ENCODE data around the gene TNFAIP8L3.

Gene TNFAIP8L3

DNA sequence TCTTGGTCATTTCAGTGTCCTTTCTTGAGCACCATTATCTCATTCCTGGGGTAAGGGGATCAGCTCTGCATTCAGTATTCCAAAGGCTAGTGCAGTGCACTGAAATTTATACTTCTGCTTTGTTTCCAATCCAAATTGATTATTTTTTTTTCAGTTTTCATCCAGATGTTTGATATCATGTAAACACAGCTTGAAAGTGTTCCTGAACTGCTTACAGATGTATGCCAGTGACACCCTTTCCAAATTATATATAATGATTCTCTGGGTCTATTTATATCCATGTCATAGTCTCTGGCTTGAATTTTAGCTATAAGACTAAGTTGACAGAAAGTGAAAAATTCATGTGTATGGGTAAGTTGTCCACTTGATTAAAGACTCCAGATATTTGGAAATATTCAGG, 11.8 kb upstream of the TNFAIP8L3 start:
- Histone ChIP-seq H3K9ac (ENCODE audit: low read depth, low read length) (no peak overlapping the region), H3K79me2 (ENCODE audit: insufficient read depth, low read length) (no peaks in the 10 kb centered on the region), H4K20me1 (ENCODE audit: insufficient read depth, low read length) (no peaks in the 10 kb centered on the region), H3K4me1 (ENCODE audit: insufficient read depth, low read length) (no peaks in the 10 kb centered on the region), H3K36me3 (ENCODE audit: insufficient read depth, low read length) (no peaks in the 10 kb centered on the region), H3K9me3 (ENCODE audit: insufficient read depth, low read length, severe bottlenecking) (no peaks in the 10 kb centered on the region), H3K27ac (ENCODE audit: low read length) (no peak overlapping the region), H3K4me3 (ENCODE audit: low read depth in 1 of 2, low read length in 2 of 2) (no peak overlapping the region), H3K27me3 (ENCODE audit: insufficient read depth, low read length, poor library complexity) (no peaks in the 10 kb centered on the region), H3K4me2 (ENCODE audit: insufficient read depth, low read length) (no peak overlapping the region), H2AFZ (ENCODE audit: low read depth, low read length) (no peak overlapping the region)
- TF ChIP-seq, protein P1, sequence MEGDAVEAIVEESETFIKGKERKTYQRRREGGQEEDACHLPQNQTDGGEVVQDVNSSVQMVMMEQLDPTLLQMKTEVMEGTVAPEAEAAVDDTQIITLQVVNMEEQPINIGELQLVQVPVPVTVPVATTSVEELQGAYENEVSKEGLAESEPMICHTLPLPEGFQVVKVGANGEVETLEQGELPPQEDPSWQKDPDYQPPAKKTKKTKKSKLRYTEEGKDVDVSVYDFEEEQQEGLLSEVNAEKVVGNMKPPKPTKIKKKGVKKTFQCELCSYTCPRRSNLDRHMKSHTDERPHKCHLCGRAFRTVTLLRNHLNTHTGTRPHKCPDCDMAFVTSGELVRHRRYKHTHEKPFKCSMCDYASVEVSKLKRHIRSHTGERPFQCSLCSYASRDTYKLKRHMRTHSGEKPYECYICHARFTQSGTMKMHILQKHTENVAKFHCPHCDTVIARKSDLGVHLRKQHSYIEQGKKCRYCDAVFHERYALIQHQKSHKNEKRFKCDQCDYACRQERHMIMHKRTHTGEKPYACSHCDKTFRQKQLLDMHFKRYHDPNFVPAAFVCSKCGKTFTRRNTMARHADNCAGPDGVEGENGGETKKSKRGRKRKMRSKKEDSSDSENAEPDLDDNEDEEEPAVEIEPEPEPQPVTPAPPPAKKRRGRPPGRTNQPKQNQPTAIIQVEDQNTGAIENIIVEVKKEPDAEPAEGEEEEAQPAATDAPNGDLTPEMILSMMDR (IDR thresholded peaks at IDR 0.05; ENCODE audit: borderline replicate concordance, extremely low read depth, low read length, poor library complexity, severe bottlenecking) = no peak
- TF ChIP-seq EZH2 (IDR thresholded peaks at IDR 0.05; ENCODE audit: borderline replicate concordance, low read depth, low read length, severe bottlenecking) = no peak
- no peak for ATAC-seq (ENCODE audit: insufficient read depth, low read depth)
- DNase-seq = no peak

- Histone ChIP-seq H2AFZ (ENCODE audit: low read depth, low read length) (no peak overlapping the region), H3K9me3 (ENCODE audit: insufficient read depth, low read length, severe bottlenecking) (no peaks in the 10 kb centered on the region), H3K4me3 (ENCODE audit: low read depth in 1 of 2, low read length in 2 of 2) (no peak overlapping the region), H3K9ac (ENCODE audit: low read depth, low read length) (no peak overlapping the region), H3K4me2 (ENCODE audit: insufficient read depth, low read length) (no peak overlapping the region), H3K36me3 (ENCODE audit: insufficient read depth, low read length) (no peaks in the 10 kb centered on the region), H4K20me1 (ENCODE audit: insufficient read depth, low read length) (no peaks in the 10 kb centered on the region), H3K27me3 (ENCODE audit: insufficient read depth, low read length, poor library complexity) (no peaks in the 10 kb centered on the region), H3K27ac (ENCODE audit: low read length) (no peak overlapping the region), H3K4me1 (ENCODE audit: insufficient read depth, low read length) (no peaks in the 10 kb centered on the region), H3K79me2 (ENCODE audit: insufficient read depth, low read length) (no peaks in the 10 kb centered on the region)
- ATAC-seq (ENCODE audit: insufficient read depth, low read depth) = no peak
- DNase-seq = no peak
- TF ChIP-seq, protein P1 (IDR thresholded peaks at IDR 0.05; ENCODE audit: borderline replicate concordance, extremely low read depth, low read length, poor library complexity, severe bottlenecking) = no peak
- TF ChIP-seq EZH2 (IDR thresholded peaks at IDR 0.05; ENCODE audit: borderline replicate concordance, low read depth, low read length, severe bottlenecking) = no peak
Measured at GRCh38 chr15:51105430-51106016, 10.8 kb upstream of the TNFAIP8L3 start.

DNA sequence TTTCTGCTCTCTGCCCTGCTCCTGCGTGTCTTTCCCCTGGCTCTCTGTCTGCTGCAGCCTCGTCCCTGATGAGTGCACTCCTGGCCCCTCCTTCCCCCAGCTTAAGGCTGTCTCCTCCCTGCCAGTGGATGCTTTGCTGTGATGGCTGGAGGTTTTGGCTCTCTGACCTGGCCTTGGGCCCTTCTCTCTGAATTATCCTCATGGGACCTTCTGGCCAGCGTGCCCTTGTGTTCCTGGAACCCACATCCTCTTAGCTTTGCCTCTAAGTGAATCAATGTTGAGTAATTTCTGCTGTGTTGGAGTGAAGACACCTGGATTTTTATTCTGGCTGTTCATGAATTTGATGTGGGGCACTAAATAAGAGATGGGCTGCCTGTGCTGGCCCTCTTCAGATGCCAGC, 9.8 kb upstream of the TNFAIP8L3 start:
- Histone ChIP-seq H3K36me3 (ENCODE audit: insufficient read depth, low read length) (no peaks in the 10 kb centered on the region), H3K9me3 (ENCODE audit: insufficient read depth, low read length, severe bottlenecking) (no peaks in the 10 kb centered on the region), H2AFZ (ENCODE audit: low read depth, low read length) (no peak overlapping the region), H4K20me1 (ENCODE audit: insufficient read depth, low read length) (no peaks in the 10 kb centered on the region), H3K4me2 (ENCODE audit: insufficient read depth, low read length) (no peak overlapping the region), H3K79me2 (ENCODE audit: insufficient read depth, low read length) (no peaks in the 10 kb centered on the region), H3K27ac (ENCODE audit: low read length) (no peak overlapping the region), H3K4me1 (ENCODE audit: insufficient read depth, low read length) (no peaks in the 10 kb centered on the region), H3K27me3 (ENCODE audit: insufficient read depth, low read length, poor library complexity) (no peaks in the 10 kb centered on the region), H3K9ac (ENCODE audit: low read depth, low read length) (no peak overlapping the region), H3K4me3 (ENCODE audit: low read depth in 1 of 2, low read length in 2 of 2) (no peak overlapping the region)
- DNase-seq (no peak), ATAC-seq (ENCODE audit: insufficient read depth, low read depth) (no peak)
- no peak for TF ChIP-seq EZH2 (IDR thresholded peaks at IDR 0.05; ENCODE audit: borderline replicate concordance, low read depth, low read length, severe bottlenecking)
- TF ChIP-seq, protein P1 (IDR thresholded peaks at IDR 0.05; ENCODE audit: borderline replicate concordance, extremely low read depth, low read length, poor library complexity, severe bottlenecking) = no peak
